ENCODE data around the gene ZNF407.

ZNF407 gene

DNA sequence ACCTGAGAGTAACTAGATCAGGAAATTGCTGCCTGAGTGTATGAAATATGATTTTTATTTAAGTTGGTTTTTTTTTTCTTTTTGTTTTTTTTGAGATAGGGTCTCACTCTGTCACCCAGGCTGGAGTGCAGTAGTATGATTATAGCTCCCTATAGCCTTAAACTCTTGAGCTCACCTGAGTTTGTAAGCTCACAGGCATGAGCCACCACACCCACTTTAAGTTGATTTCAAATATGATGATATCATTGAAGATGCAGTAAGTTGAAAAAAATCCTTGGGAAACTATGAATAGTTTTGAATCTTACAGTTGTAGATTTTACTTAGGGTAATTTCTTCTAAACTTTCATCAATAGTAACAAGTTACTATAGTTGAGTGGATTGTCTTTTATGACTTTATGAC, 234.7 kb downstream of the ZNF407 start:
- no peak for DNase-seq (ENCODE audit: low spot score)

DNA sequence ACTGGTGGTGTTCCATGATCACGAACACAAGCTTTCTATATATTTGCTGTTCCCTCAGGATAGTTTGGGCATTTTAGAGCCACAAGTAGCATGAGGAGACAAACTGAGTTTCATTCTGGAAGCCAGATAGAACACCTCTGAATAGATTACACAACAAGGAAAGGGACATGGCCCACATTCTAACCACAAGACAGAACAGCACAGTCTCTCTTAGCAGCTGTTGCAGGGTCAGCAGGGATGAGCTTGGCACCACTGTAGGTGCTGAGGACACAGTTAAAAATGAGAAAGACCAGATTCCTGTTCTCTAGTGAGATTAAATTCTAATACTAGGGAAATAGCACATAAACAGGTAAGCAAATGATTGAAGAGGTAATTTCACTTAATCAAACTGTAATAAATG, 235.3 kb downstream of the ZNF407 start:
- DNase-seq (ENCODE audit: low spot score), result no peak

DNA sequence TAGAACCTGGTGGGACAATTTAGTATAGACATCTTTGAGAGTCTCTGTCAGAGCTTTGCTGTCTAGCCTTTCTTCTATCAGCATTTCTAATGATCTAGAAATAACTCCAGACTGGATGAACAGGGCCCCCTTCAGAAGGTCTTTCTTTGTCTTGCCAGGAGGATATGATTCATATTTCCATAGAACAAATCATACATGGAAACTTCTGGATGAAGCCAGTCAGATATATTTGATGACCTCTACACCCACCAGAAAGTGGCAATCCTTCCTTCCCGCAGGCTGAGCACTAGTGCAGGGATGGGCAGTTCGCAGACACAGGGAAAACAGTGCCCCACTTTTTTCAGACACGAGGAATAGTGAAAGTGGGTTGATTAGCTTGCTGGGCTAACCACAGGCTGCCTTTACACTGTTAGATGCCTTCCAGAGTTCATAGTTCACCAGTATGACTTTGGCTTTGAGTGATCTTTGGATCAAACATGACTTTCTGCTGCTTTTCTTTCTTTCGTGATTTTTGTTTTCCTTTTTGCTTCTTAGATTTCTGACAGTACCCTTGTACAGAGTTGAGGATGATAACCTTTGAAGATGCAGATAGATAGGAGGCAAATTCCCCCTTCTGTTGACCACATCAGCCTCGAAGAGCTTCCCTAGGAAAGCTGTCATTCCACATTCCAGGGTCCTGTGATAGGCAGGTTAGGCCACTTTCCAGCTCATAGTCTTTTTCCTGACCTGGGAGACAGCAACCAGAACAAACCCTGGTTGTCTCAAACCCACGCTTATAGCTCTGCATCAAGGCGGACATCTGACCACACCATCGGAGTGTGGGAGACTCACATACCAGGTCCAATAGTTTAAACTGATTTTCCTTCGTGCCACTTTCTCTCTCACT, 237.0 kb downstream of the ZNF407 start:
- no peak for DNase-seq (ENCODE audit: low spot score)

DNA sequence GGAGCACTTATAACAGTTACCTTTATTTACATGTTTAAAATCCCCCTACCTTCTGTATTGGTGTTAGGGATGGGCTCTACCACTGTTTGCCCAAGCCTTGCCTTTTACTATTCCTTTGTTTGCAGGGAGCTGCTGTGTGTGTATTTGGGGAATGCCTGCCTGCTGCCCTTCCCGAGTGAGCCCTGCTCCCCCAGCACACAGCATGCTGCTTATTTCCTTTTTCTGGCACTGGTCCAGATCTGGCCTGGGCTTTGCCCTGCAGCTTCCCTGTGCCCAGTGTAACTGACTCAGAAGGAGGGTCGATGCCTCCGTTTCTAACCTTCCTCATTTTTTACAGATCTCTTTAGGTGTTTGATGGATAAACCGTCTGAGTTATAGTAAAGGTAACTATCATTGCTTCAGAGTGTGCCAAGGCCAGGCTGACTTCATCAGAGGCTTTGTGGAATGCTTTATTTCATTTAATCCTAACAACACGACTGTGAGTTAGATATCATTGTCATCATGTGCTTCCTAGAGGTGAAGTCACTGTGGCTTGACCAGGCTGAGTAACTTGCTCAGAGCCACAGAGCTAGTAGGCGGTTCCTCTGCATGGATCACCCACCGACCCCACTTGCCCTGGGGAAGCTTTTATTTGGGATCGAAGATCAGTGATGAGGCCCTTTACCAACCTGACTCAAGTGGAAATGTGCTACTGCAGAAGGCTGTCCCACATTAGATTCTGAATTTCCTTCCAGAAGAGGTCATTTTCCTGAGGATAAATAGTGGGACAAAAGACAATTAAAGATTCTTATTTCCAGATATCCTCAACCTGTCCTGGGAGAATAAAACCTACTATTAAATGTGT, 238.8 kb downstream of the ZNF407 start:
- DNase-seq (ENCODE audit: low spot score), result peak; percentile 46

DNA sequence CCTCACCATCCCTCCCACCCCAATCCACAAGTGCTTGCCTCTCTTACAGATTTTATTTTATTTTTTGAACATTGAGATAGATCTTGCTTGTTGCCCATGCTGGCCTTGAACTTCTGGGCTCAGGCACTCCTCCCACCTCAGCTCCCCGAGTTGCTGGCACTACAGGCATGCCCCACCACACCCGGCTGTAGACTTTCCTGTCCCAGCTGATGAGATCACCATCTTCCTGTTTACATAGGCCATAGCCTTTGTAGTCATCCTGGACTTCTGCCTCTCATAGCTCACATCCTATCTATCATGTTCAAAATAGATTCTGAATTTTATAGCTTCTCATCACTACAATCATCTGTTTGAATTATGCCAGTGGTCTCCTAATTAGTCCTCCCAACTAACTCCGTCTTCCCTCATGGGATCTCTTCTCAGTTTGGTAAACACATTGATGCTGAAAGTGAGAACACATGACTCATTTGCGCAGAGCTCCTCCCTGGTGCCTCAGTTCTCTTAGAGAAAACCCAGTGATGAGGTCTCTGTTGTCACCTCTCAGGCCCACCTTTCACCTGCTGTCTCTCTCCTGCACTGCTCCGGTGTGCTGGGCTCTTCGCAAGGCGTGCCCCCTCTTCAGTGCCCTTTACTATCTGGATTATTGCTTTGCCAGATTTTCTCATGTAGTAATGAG, 243.0 kb downstream of the ZNF407 start:
- no peak for DNase-seq (ENCODE audit: low spot score)

- no peak for DNase-seq (ENCODE audit: low spot score)
These were observed 243.6 kb downstream of the ZNF407 start for GRCh38 chr18:74841248-74841647.

DNA sequence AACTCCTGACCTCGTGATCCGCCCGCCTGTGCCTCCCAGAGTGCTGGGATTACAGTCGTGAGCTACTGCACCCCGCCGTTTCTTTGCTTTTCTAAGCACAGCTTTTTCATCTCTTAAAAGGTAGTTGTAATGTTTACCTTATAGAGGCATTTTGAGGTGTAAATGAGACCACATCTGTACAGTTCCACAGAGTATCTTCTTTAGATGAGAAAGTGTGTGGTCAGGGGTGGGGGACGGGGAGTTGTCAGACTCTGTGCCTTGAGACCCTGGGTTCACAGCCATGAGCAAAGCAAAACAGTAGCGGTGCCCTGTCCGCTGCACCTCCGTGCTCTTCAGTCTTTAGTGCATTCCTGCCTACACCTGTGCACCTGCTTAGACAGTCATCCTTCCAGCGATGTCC, 251.6 kb downstream of the ZNF407 start:
- DNase-seq (ENCODE audit: low spot score), result no peak

DNA sequence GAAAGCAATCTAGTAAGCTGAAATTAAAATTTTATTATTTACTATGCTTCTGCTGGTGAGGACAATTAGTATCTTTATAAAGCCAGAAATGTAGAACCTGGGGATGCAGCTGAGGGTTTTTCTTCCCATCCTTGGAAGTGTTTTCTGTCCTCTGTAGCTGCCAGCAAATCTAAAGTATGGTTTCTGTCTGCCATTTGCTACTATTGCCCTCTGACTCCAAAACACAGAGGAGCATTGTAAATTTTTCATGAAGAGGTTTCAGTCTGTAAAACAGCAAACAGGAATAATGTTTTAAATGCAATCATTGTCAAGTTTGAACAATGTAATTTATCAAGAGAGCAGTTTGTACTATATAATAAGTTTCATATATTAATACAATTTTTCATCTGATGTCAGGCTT, 258.8 kb downstream of the ZNF407 start:
- no peak for DNase-seq (ENCODE audit: low spot score)

GRCh38 chr18:74856928-74857327, 259.3 kb downstream of the ZNF407 start:
- no peak for DNase-seq (ENCODE audit: low spot score)

- DNase-seq (ENCODE audit: low spot score), result no peak
These were observed 260.2 kb downstream of the ZNF407 start for GRCh38 chr18:74857901-74858300.

DNA sequence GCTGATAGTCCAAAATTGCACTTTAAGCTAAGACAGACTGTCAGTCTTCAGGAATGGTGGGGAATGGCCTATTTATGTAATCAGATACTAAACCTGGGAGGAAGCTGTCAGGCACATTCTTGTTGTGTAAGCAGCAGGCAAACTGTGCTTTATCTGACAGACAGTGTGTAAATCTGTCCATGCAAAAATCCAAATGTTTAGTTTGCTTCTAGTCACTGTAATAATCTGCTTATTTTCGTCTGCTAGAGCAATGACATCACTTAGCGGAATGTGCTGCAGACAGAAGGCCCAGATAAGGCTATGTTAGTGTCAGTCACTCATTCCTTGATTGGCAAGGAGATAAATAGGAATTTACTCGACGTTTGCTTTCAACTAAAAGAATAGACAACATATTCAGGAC, 263.5 kb downstream of the ZNF407 start:
- DNase-seq (ENCODE audit: low spot score), result no peak

DNA sequence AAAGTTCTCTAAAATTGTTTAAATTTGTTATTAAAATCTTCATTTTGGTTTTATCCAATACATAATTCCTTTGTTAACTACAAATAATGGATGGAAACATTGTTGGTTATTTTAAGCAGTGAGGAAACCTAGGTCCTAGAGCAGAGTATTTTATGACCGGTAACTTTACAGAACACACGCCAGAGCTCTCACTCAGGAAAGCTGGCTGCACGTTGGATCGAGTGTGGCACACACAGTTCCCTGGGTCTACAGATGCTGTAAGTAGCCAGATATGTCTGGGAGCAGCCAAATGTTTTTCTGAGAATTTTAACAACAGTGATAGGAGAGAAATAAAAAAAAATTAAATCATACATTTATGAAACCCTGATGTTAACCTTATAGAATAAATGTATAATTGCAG, 264.4 kb downstream of the ZNF407 start:
- DNase-seq (ENCODE audit: low spot score), result no peak

DNA sequence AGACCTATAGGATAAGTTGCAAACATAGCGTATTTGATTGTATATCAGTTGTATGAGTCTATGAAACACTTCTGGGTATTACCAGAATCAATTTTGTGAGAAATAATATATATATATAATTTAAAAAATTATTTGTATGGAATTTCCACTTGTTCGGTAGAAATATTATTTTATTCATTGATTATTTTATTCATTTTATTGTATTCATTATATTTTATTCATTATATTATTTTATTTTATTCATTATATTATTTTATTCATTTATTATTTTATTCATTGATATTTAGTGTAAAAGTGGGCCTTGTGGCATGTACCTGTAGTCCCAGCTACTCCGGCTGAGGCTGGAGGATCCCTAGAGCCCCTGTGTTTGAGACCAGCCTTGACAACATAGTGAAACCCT, 268.9 kb downstream of the ZNF407 start:
- DNase-seq (ENCODE audit: low spot score), result no peak

GRCh38 chr18:74868461-74868860, 270.8 kb downstream of the ZNF407 start:
- DNase-seq (ENCODE audit: low spot score), result no peak

DNA sequence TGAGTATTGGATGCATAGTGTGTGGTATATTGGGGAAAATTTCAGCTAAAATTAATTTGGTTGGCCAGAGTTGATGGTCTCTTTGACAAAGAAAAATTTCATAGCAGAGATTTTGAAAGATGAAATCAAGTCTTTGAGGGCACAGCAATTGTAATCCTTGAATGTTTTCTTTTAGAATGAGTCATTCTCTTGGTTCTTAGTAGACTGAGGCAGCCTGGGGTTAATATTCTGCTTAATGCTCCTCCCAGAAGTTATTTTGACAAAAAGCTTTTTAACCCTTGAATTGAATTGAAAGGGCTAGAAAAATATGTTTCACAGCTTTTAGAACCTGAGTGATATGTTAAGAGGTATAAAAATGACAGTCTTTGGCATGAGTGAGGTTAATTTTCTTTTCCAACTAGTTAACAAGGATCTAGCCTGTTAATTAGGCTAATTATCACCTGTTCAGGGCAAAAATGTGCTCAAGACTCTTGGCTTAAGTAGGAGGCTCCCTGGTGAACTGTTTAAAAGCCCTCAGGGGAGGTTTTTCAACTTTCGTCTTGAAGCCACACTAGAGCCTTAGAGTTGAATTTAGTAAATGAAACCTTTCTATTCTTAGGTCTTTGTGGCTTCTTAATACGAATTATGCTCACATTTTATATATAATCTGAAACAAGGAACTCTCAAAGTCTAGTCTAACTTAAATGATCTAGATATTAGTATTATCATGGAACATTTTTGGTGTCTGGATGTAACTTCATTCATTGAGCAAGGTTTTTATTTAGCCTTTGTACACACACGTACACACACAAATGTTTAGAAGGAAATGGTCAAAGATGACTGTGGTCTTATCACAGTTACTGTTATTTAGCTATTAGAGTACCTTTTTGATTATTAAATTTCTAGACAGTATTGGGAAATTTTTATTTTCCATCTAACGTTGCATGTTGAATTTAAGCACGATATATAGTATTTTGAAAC, 272.5 kb downstream of the ZNF407 start:
- no peak for DNase-seq (ENCODE audit: low spot score)

DNA sequence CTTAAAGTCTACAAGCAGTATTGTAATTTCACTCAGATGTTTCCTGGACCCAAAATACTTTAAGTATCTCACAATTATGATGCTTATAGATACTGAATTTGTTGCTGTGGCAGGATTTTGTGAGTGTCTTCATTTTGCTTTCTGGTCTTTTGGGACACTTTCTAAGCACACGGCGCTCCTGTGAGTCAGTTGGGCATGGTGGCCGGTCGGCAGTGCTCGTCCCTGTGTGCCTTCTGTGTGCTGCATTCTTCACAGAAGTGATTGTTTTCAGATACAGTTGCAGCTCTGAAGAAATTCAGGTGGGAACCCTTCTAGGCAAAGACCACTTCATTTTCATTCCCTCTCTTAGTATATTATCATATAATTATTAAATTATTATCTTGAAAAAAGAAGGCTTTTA, 273.3 kb downstream of the ZNF407 start:
- no peak for DNase-seq (ENCODE audit: low spot score)

GRCh38 chr18:74873629-74874028, 276.0 kb downstream of the ZNF407 start:
- no peak for DNase-seq (ENCODE audit: low spot score)

DNA sequence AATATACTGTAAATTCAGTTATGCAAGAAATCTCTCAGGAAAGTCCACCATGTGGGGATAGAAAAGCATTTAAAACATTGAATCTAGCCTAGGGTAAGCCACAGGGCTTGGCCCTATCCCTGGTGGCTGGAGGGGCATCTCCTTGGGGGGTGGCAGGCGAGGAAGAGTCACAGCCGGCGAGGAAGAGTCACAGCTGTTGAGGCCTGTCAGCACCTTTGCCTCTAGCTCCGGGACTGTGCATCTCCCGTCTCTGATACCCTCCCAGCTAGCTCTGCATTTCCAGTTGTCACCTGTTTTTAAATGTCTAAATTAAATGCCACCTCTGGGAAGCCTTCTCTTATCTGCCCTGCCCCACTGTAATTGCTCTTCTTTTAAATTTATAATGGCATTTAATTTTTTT, 276.7 kb downstream of the ZNF407 start:
- no peak for DNase-seq (ENCODE audit: low spot score)

DNA sequence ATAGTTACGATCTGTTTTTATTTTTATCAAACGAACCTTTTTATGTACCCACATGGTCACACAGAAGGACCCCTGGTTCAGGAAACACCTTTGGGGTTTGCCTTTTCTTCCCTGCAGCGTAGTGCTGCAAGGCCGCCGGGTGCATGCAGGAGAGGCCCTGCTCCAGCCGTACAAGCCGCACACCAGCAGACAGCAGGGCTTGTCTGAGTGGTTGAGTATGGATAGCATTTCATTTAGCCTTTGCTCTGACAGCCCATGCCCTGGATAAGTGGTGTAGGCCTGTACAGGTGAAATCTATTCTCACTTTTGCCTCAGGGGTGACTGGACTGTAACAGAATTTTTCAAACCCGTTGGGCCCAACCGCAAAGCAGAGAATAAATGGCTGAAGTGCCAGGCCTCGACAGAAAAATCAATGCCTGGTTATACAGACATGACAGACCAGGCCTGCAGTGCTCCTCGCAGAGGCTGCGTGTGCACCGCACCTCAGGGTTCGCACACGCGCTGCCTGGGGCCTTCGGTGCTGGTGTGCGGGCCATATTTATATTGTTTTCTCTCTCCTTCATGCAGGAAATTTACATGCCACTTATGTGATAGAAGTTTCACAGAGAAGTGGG, 279.1 kb downstream of the ZNF407 start:
- DNase-seq (ENCODE audit: low spot score), result no peak

DNA sequence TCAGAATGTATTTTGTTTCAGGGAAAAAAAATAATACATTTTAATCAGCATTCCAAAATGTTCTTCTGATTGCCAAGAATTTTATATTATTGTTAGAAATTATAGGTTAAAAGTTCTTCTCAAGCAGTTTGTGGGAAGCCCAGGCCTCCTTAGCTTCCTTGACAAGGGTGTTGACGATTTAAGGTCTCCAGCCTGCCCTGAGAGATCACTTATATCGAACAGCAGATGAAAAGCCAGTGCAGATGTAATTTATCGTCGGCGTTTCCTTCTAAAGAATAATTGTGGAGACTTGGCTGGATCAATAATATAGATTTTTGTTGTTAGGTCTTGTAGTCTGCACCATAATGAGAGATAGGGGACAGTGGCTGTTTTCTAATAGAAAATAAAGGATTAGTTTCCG, 280.6 kb downstream of the ZNF407 start:
- DNase-seq (ENCODE audit: low spot score), result no peak

DNA sequence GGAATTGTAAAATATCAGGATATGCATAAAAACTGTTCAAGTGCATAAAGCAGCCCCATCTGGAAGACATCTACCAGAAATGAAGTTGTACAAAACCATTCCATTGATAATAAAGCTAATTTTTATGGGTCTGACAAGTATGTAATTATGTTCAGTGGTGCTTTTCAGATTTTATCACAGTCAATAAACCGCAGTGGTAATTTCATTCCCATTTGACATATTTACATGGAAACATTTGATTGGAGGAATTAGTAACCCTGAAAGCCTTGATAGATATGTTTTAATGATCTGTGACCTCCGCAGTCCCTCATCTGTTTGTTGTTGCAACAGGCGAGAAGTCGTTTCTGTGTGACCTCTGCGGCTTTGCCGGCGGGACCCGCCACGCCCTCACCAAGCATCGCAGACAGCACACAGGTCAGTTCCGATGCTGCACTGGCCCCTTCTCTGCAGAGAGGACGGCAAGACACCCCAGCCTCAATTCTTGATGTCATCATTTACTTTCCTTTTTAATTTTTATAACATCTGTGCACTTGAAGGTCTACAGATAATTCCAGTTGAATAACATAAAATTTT, 283.1 kb downstream of the ZNF407 start:
- no peak for DNase-seq (ENCODE audit: low spot score)

All from hematopoietic multipotent progenitor cell treated with erythropoietin and hydrocortisone succinate and interleukin-3 and kit ligand, for 17 days (in vitro differentiated cells).